Articular chondrocyte of knee joint (primary cell): Measurements from ENCODE around the gene FKBP5. TPM values are rescaled to one million over a fixed set of nuclear protein-coding genes. Genes with fewer than 3 reads are reported as not detected.

Source experiments
- small RNA-seq: library from RNA; depleted of rRNA; stranded (forward); fragments of <200 nt; gene quantifications from one replicate; pipeline ENCODE3, GENCODE V24; 2012
- total RNA-seq: library from RNA; depleted of rRNA; stranded (reverse); fragments of >200 nt; gene quantifications from 2 replicates; pipeline ENCODE4 v1.2.3, GENCODE V29; 2012

FKBP5 gene
- total RNA-seq = 9.6 and 22.3 TPM in 2 replicates

GRCh38 chr6:35688605-35689322 is at the start of gene FKBP5:
TSS of gene FKBP5 (minus strand) at chr6:35688915. CDS start at chr6:35642824, 46,091 bp downstream.

DNA sequence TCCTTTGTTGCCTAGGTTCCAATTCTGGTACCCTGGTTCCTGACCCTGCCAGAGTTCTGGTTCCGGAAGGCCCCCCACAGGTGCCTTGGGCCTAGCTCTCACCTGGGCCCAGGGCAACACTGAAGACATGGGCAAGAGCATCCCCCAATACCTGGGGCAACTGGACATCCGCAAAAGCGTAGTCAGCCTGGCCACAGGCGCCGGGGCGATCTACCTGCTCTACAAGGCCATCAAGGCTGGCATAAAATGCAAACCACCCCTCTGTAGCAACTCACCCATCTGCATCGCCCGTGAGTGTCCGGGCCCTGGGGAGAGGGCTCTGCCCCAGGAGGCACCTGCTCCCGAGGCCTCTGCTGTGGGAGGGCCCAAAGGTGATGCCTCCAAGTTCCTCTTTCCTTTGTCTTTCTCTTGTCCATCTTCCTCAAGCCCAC is 48.3 kb upstream of the FKBP5 start, which contains the start of gene ARMC12:
Gene ARMC12, plus strand, starts transcription at position 51 of the 431 bp plus-strand sequence. Its CDS starts 77 bp downstream, at position 128.

Small RNA genes lying within 50 kb of the gene (small RNA-seq; reads per million reads assigned to genes)
- not detected for gene MIR5690
- gene RF00561 = not detected

Other genes starting within 250 kb of the FKBP5 start
- gene FANCE, start 236.6 kb downstream of the FKBP5 start, total RNA-seq = 4.4 and 5.5 TPM in 2 replicates
- 1,173 and 1,532 TPM in 2 replicates for gene RPL10A, start 220.5 kb downstream of the FKBP5 start, total RNA-seq
- gene TEAD3, start 191.8 kb downstream of the FKBP5 start, total RNA-seq = 5.3 and 7.2 TPM in 2 replicates
- gene TULP1, start 176.0 kb downstream of the FKBP5 start, total RNA-seq = not detected in 2 replicates
- 0.39 and 0.54 TPM in 2 replicates for gene ARMC12, start 48.1 kb upstream of the FKBP5 start, total RNA-seq
- gene CLPSL2, start 87.7 kb upstream of the FKBP5 start, total RNA-seq = not detected in 2 replicates
- not detected in 2 replicates for gene CLPSL1, start 92.1 kb upstream of the FKBP5 start, total RNA-seq
- not detected in 2 replicates for gene CLPS, start 108.4 kb upstream of the FKBP5 start, total RNA-seq
- gene LHFPL5, start 116.4 kb upstream of the FKBP5 start, total RNA-seq = not detected in 2 replicates
- gene SRPK1, start 232.2 kb upstream of the FKBP5 start, total RNA-seq = 45.7 and 52.9 TPM in 2 replicates